ENCODE measurements around the gene PRELID1. TPM values are rescaled to one million over a fixed set of nuclear protein-coding genes. Genes with fewer than 3 reads are reported as not detected.

PRELID1 gene
- total RNA-seq, 1 experiment from 2014 or later = 256 TPM

Other genes with a start within 250 kb of the PRELID1 start
- 1.9 and 2.0 TPM in 2 replicates for gene FGFR4, start 216.9 kb upstream of the PRELID1 start, total RNA-seq (2014; rRNA removed; shearing (Covaris generic))
- gene NSD1, start 170.0 kb upstream of the PRELID1 start, total RNA-seq (2014; rRNA removed; shearing (Covaris generic)) = 11.5 and 14.5 TPM in 2 replicates
- gene RAB24, start 80 bp upstream of the PRELID1 start, total RNA-seq (2014; rRNA removed; shearing (Covaris generic)) = 10.3 and 15.1 TPM in 2 replicates
- gene MXD3, start 8.1 kb downstream of the PRELID1 start, total RNA-seq (2014; rRNA removed; shearing (Covaris generic)) = 50.6 and 72.9 TPM in 2 replicates
- gene LMAN2, start 47.9 kb downstream of the PRELID1 start, total RNA-seq (2014; rRNA removed; shearing (Covaris generic)) = 273 and 306 TPM in 2 replicates
- gene RGS14, start 54.1 kb downstream of the PRELID1 start, total RNA-seq (2014; rRNA removed; shearing (Covaris generic)) = 4.6 and 10.2 TPM in 2 replicates
- not detected in 2 replicates for gene SLC34A1, start 80.6 kb downstream of the PRELID1 start, total RNA-seq (2014; rRNA removed; shearing (Covaris generic))
- gene PFN3, start 96.9 kb downstream of the PRELID1 start, total RNA-seq (2014; rRNA removed; shearing (Covaris generic)) = not detected in 2 replicates
- 0.12 and 0.59 TPM in 2 replicates for gene F12, start 105.8 kb downstream of the PRELID1 start, total RNA-seq (2014; rRNA removed; shearing (Covaris generic))
- 26.9 and 27.4 TPM in 2 replicates for gene GRK6, start 122.9 kb downstream of the PRELID1 start, total RNA-seq (2014; rRNA removed; shearing (Covaris generic))
- 13.9 and 20.8 TPM in 2 replicates for gene PRR7, start 143.0 kb downstream of the PRELID1 start, total RNA-seq (2014; rRNA removed; shearing (Covaris generic))
- gene DBN1, start 169.8 kb downstream of the PRELID1 start, total RNA-seq (2014; rRNA removed; shearing (Covaris generic)) = 29.7 and 39.5 TPM in 2 replicates
- 88.4 and 93.8 TPM in 2 replicates for gene PDLIM7, start 193.8 kb downstream of the PRELID1 start, total RNA-seq (2014; rRNA removed; shearing (Covaris generic))
- 0.49 TPM in 1 of 2 replicates, not detected in the other for gene DOK3, start 206.0 kb downstream of the PRELID1 start, total RNA-seq (2014; rRNA removed; shearing (Covaris generic))
- 74.2 and 87.6 TPM in 2 replicates for gene DDX41, start 213.2 kb downstream of the PRELID1 start, total RNA-seq (2014; rRNA removed; shearing (Covaris generic))

Data from RPMI7951 (cell line).